Measurements from ENCODE around the gene ARG2. TPM values are rescaled to one million over a fixed set of nuclear protein-coding genes. Genes with fewer than 3 reads are reported as not detected.

The ARG2 gene
- total RNA-seq, 1 donor from 2014 or later: 11.1 TPM

DNA sequence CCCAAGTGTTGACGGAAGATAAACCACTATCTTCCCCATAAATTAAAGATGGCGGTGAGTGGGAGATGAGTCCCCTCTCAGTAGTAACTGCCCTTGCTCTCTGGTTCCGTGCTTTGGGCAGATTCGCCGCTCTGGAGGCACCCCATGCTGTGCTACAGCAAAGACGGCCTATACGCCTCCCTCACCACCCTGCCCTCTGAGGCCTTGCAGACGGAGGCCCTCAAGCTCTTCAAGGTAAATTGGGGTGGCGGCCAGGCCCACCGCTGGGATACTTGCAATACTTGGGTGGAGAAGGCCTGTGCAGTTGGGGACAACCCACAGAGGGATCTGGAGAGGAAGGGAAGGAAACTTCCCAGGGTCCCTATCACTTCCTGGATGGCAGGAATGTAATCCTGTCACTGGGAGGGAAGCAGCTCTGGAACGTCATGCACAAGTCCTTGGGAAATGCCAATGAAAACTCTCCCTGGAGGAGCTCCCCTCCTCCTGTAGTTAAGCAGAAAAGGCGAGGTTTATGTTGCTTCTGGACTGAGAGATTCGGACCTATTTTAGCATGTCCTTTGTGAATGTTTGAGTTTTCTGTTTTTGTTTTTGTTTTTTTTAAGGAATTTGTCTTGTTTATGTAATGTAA lies 42.4 kb upstream of the ARG2 start:
- Mint-ChIP-seq H3K4me3 (ENCODE audit: unreplicated experiment) (no peak overlapping the region), H3K4me1 (ENCODE audit: low read depth) (no peaks in the 10 kb centered on the region), H3K27ac (ENCODE audit: unreplicated experiment) (no peak overlapping the region), H3K27me3 (ENCODE audit: low read depth) (peaks cover 5% of the 10 kb centered on the region), H3K36me3 (ENCODE audit: low read depth) (no peaks in the 10 kb centered on the region), H3K9me3 (ENCODE audit: low read depth) (no peaks in the 10 kb centered on the region)
- peak; percentile 84 for DNase-seq (ENCODE audit: low spot score)
- TF ChIP-seq, protein P1, sequence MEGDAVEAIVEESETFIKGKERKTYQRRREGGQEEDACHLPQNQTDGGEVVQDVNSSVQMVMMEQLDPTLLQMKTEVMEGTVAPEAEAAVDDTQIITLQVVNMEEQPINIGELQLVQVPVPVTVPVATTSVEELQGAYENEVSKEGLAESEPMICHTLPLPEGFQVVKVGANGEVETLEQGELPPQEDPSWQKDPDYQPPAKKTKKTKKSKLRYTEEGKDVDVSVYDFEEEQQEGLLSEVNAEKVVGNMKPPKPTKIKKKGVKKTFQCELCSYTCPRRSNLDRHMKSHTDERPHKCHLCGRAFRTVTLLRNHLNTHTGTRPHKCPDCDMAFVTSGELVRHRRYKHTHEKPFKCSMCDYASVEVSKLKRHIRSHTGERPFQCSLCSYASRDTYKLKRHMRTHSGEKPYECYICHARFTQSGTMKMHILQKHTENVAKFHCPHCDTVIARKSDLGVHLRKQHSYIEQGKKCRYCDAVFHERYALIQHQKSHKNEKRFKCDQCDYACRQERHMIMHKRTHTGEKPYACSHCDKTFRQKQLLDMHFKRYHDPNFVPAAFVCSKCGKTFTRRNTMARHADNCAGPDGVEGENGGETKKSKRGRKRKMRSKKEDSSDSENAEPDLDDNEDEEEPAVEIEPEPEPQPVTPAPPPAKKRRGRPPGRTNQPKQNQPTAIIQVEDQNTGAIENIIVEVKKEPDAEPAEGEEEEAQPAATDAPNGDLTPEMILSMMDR (IDR thresholded peaks at IDR 0.05): no peak

DNA sequence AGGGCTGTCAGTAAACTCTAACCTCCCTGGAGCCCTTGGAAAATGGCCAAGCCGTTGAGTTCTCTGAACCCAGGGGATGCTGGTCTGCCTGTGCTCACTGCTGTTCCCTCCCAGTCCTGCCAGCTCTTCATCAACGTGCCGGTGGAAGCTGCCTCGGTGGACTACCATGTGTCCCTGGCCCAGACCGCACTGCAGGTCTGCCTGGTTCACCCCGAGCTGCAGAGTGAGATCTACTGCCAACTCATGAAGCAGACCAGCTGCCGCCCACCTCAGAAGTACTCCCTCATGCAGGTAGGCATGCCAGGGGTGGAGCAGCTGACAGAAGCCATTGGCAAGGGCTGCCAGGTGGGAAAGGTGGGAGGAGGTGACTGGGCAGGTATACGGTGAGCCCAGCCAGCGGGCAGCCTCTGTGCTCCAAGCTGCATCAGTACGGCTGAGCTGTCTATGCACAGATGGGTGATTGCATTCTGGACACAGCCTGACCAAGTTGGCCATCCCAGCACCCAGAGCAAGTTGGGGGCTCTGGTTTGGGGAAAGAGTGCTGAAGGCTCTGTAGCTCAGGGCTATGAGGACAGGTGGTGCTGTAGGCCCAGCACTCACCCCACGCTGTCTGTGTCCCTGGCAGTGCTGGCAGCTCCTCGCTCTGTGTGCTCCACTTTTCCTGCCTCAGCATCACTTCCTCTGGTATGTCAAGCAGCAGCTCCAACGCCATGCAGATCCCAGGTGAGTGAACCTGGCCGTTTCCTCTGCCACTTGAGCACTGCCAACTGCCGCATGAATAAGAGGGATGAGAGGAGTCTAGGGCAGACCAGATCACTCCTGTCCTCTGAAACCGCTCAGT lies 41.6 kb upstream of the ARG2 start:
- no peaks in the 10 kb centered on the region for H3K9me3 Mint-ChIP-seq (ENCODE audit: low read depth)
- no peak overlapping the region for H3K4me3 Mint-ChIP-seq (ENCODE audit: unreplicated experiment)
- no peaks in the 10 kb centered on the region for H3K36me3 Mint-ChIP-seq (ENCODE audit: low read depth)
- no peak overlapping the region for H3K27ac Mint-ChIP-seq (ENCODE audit: unreplicated experiment)
- TF ChIP-seq, protein P1 (IDR thresholded peaks at IDR 0.05): no peak
- H3K4me1 Mint-ChIP-seq (ENCODE audit: low read depth): no peaks in the 10 kb centered on the region
- H3K27me3 Mint-ChIP-seq (ENCODE audit: low read depth): no peaks in the 10 kb centered on the region
- peak; percentile 77 for DNase-seq (ENCODE audit: low spot score)

DNA sequence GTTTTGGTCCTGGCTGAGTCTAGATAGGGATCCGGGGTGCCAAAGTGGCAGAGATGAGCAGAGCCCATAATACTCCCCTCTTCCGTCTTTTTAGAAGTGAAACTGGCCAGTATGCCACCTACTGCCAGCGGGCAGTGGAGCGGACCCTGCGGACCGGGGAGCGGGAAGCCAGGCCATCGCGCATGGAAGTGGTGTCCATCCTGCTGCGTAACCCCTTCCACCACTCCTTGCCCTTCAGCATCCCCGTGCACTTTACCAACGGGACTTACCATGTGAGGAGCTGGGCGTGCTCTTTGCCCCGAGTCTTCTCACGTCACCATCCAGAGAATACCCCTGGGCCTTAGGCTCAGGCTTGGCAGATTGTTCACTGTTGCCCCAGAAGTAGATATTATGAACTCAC lies 40.7 kb upstream of the ARG2 start:
- no peaks in the 10 kb centered on the region for H3K36me3 Mint-ChIP-seq (ENCODE audit: low read depth)
- TF ChIP-seq, protein P1 (IDR thresholded peaks at IDR 0.05): no peak
- no peak overlapping the region for H3K4me3 Mint-ChIP-seq (ENCODE audit: unreplicated experiment)
- no peaks in the 10 kb centered on the region for H3K9me3 Mint-ChIP-seq (ENCODE audit: low read depth)
- H3K4me1 Mint-ChIP-seq (ENCODE audit: low read depth): no peaks in the 10 kb centered on the region
- peak; percentile 72 for DNase-seq (ENCODE audit: low spot score)
- no peak overlapping the region for H3K27ac Mint-ChIP-seq (ENCODE audit: unreplicated experiment)
- H3K27me3 Mint-ChIP-seq (ENCODE audit: low read depth): no peaks in the 10 kb centered on the region

DNA sequence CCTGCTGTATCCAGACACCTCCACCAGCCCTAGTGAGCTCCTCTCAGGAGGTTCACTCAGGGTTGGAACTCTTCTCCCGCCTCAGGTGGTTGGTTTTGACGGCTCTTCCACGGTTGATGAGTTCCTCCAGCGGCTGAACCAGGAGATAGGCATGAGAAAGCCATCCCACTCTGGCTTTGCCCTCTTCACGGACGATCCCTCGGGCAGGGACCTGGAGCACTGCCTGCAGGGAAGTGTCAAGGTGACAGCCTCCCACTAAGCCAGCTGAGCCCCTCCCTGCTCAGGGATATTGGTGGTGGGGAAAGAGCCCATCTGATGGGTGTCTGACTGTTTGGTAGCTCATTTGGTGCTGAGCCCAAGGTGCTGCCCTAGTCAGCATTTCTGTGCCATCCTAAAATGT lies 40.1 kb upstream of the ARG2 start:
- TF ChIP-seq, protein P1 (IDR thresholded peaks at IDR 0.05): no peak
- no peaks in the 10 kb centered on the region for H3K27me3 Mint-ChIP-seq (ENCODE audit: low read depth)
- H3K36me3 Mint-ChIP-seq (ENCODE audit: low read depth): no peaks in the 10 kb centered on the region

DNA sequence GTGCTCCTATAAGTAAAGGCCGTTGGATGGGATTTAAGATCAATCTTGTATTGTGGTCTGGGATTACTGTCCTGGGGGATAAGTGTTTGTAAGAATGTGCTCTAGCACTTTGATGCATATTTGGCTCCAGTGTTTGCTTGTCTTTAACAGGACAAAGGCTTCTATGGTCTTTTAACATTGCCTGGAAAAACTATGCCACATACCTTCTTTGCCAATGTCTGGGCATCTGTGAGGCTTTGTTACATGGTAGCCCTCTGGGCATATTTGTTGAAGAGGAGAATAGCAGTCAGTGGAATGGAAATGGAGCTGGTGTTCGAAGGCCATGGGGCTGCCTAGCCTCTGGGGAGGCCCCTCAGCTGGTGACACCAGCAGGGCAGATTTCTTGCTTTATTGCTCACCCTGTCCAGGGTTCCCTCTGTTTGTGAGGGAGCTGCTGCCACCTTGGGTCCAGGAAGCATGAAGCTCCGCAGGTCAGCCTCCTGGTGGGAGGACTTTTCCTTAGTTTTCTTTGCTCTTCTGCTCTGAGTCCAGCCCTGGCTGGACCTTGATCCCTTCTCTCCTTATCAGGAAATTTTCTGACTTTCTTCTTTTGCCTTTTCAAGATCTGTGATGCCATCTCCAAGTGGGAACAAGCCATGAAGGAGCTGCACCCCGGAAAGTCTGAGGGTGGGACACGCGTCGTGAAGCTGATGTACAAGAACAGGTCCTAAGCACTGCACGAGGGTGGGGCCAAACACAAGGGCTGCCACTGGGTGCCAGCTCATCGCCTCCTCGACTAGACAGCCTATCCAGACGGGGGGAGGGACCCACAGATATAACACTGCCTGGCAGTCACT lies 39.2 kb upstream of the ARG2 start:
- no peaks in the 10 kb centered on the region for H3K36me3 Mint-ChIP-seq (ENCODE audit: low read depth)
- no peaks in the 10 kb centered on the region for H3K27me3 Mint-ChIP-seq (ENCODE audit: low read depth)
- DNase-seq (ENCODE audit: low spot score): no peak
- TF ChIP-seq, protein P1 (IDR thresholded peaks at IDR 0.05): no peak
- no peak overlapping the region for H3K4me3 Mint-ChIP-seq (ENCODE audit: unreplicated experiment)
- H3K9me3 Mint-ChIP-seq (ENCODE audit: low read depth): no peaks in the 10 kb centered on the region
- H3K27ac Mint-ChIP-seq (ENCODE audit: unreplicated experiment): no peak overlapping the region
- no peaks in the 10 kb centered on the region for H3K4me1 Mint-ChIP-seq (ENCODE audit: low read depth)

More for the DNA sequence above, 40.1 kb upstream of the ARG2 start:
- H3K4me1 Mint-ChIP-seq (ENCODE audit: low read depth): no peaks in the 10 kb centered on the region
- peak; percentile 42 for DNase-seq (ENCODE audit: low spot score)
- no peak overlapping the region for H3K4me3 Mint-ChIP-seq (ENCODE audit: unreplicated experiment)
- H3K27ac Mint-ChIP-seq (ENCODE audit: unreplicated experiment): no peak overlapping the region
- no peaks in the 10 kb centered on the region for H3K9me3 Mint-ChIP-seq (ENCODE audit: low read depth)
